Measurements from ENCODE around the gene MMP11.
"Not testable (repeated sequence)": the region's sequence is repeated elsewhere in the genome, so short reads cannot be mapped to it uniquely, and the experiment has no call there.

The MMP11 gene

GRCh38 chr22:23772649-23773473, at the start of gene MMP11:
TSS of gene MMP11 (plus strand) at chr22:23772849. CDS start at chr22:23772871, 22 bp downstream.
- peak; percentile 39 for DNase-seq

- DNase-seq, result not testable (repeated sequence)
Measured at GRCh38 chr22:23728108-23728507, 44.5 kb upstream of the MMP11 start.

GRCh38 chr22:23737696-23738095, 35.0 kb upstream of the MMP11 start:
- no peak for DNase-seq

- DNase-seq, result no peak
Measured at GRCh38 chr22:23742505-23743264, 30.0 kb upstream of the MMP11 start.

GRCh38 chr22:23743303-23743705, 29.3 kb upstream of the MMP11 start:
- DNase-seq, result no peak

- DNase-seq, result no peak
Measured at GRCh38 chr22:23744001-23744400, 28.6 kb upstream of the MMP11 start.

GRCh38 chr22:23744485-23744884, 28.2 kb upstream of the MMP11 start:
- DNase-seq, result no peak

- no peak for DNase-seq
Measured at GRCh38 chr22:23745791-23746190, 26.9 kb upstream of the MMP11 start.

GRCh38 chr22:23749841-23750301, 22.8 kb upstream of the MMP11 start:
- no peak for DNase-seq

- no peak for DNase-seq
Measured at GRCh38 chr22:23750367-23750713, 22.3 kb upstream of the MMP11 start.

GRCh38 chr22:23750714-23751440, 21.8 kb upstream of the MMP11 start, which contains the start of gene ZNF70:
TSS of gene ZNF70 (minus strand) at chr22:23751112. CDS start at chr22:23745140, 5,972 bp downstream.
- DNase-seq, result peak; percentile 86

GRCh38 chr22:23751441-23751996, 21.1 kb upstream of the MMP11 start:
- no peak for DNase-seq

- DNase-seq, result no peak
Measured at GRCh38 chr22:23752090-23752691, 20.5 kb upstream of the MMP11 start.

- no peak for DNase-seq
Measured at GRCh38 chr22:23752750-23753149, 19.9 kb upstream of the MMP11 start.

- DNase-seq, result no peak
Measured at GRCh38 chr22:23753385-23753784, 19.3 kb upstream of the MMP11 start.

GRCh38 chr22:23754220-23754919, 18.3 kb upstream of the MMP11 start, which contains the start of gene VPREB3:
TSS of gene VPREB3 (minus strand) at chr22:23754425. CDS start at chr22:23754363, 62 bp downstream.
- no peak for DNase-seq

- DNase-seq, result no peak
Measured at GRCh38 chr22:23754980-23755636, 17.5 kb upstream of the MMP11 start.

- no peak for DNase-seq
Measured at GRCh38 chr22:23755711-23756110, 16.9 kb upstream of the MMP11 start.

GRCh38 chr22:23756891-23757290, 15.8 kb upstream of the MMP11 start:
- no peak for DNase-seq

GRCh38 chr22:23759566-23759965, 13.1 kb upstream of the MMP11 start:
- no peak for DNase-seq

- DNase-seq, result no peak
Measured at GRCh38 chr22:23760056-23760455, 12.6 kb upstream of the MMP11 start.
